ENCODE measurements around the gene ACAA1. TPM values are rescaled to one million over a fixed set of nuclear protein-coding genes. Genes with fewer than 3 reads are reported as not detected.
A peak's percentile ranks its signal among the peaks of the same experiment; 100 is the strongest.
"Not testable (repeated sequence)": the region's sequence is repeated elsewhere in the genome, so short reads cannot be mapped to it uniquely, and the experiment has no call there.

ACAA1 gene
- total RNA-seq, 5 donors from 2014 or later (not counting 1 experiment from before 2014, with no cell fraction given): 70.7 to 97.1 (median 90.8) TPM

DNA sequence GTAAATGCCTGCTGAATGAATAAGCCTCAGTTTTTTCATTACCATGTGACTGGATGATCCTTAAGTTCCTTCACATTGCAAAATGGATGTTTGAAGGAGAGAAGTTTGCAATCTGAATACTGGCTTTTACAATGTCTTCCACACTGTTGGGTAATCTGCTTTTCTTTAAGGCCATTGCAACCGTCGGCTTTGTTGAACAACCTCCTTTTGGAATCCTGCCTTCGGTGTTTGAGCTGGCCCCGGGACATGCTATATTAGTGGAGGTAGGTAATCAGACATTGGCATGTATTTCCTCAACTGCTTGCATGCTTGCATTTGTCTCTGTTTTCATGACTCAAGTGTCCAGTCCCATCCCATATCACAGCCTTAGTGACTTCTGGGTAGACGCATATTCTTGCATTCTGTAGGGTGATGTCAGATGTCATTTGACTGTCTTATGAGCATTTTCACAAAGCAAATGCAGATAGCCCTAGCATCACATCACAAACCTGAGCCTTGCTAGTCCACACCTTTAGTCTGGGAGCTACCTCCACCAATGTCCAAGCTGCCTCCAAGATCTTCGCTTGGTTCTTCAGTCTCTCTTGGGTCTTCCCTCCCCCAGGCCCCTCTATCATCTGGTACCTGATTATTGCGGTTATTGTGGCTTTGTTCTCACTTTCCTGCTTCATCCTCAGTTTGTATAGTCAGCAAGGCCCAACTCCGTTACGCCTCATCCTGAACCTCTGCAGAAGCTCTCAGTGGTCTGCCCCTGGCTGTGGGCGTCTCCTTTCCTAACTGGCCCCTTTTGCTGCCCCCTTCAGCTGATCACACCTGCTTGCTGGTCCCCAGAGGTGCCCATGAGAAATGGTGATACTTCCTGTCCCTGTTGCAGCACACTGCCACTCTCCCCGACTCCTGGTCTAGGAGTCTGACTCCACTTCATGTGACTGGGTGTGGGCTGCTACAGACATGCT is 48.5 kb downstream of the ACAA1 start:
- Mint-ChIP-seq H3K27me3 (no peaks in the 10 kb centered on the region), H3K4me3 (no peak overlapping the region), H3K27ac (peak overlapping the region in 1 of 2 donors; percentile 61), H3K36me3 (peaks cover 9% of the 10 kb centered on the region), H3K9me3 (peaks cover 6 to 11% (median 7%) of the 10 kb centered on the region in 3 donors), H3K4me1 (peaks cover 0 to 13% (median 3%) of the 10 kb centered on the region in 3 donors)
- no peak overlapping the region for H3K27ac ChIP-seq (ENCODE audit: low read length)
- WGBS (ENCODE audit: insufficient coverage): 79% methylated on average over 7 of the region's 11 CpGs
- ChIA-PET CTCF (no interaction called here), POLR2A (interaction anchor here in 1 of 2 donors (0.5 to 0.6 kb wide), 2 partner anchors 379 to 409 kb away, joined by 3 to 4 read pairs; no protein-coding TSS in a partner anchor)
- ATAC-seq (replicated peaks in 1 of 4): no peak
- H3K36me3 ChIP-seq (ENCODE audit: control insufficient read depth in 2 of 2, extremely low read depth in 1 of 2, insufficient read depth in 1 of 2, low read length in 1 of 2): no peaks in the 10 kb centered on the region
- no peaks in the 10 kb centered on the region for H3K27me3 ChIP-seq (replicated peaks in 1 of 2; ENCODE audit: control insufficient read depth in 2 of 2, extremely low read depth in 1 of 2, insufficient read depth in 2 of 2, low read length in 1 of 2)
- no peak overlapping the region for H3K4me3 ChIP-seq (ENCODE audit: control insufficient read depth in 1 of 2, extremely low read depth in 1 of 2, low read length in 1 of 2)
- no peak for DNase-seq
- H3K9me3 ChIP-seq: no peaks in the 10 kb centered on the region
- H3K4me1 ChIP-seq (ENCODE audit: control insufficient read depth in 1 of 2, extremely low read depth in 1 of 2, insufficient read depth in 2 of 2, low read length in 2 of 2): no peaks in the 10 kb centered on the region

DNA sequence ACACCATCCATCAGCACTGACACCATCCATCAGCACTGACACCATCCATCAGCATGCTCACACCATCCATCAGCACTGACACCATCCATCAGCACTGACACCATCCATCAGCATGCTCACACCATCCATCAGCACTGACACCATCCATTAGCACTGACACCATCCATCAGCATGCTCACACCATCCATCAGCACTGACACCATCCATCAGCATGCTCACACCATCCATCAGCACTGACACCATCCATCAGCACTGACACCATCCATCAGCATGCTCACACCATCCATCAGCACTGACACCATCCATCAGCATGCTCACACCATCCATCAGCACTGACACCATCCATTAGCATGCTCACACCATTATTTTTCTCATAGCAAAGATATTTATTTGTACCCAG is 49.6 kb downstream of the ACAA1 start:
- H3K27me3 ChIP-seq (replicated peaks in 1 of 2; ENCODE audit: control insufficient read depth in 2 of 2, extremely low read depth in 1 of 2, insufficient read depth in 2 of 2, low read length in 1 of 2); H3K36me3 ChIP-seq (ENCODE audit: control insufficient read depth in 2 of 2, extremely low read depth in 1 of 2, insufficient read depth in 1 of 2, low read length in 1 of 2); H3K27me3 Mint-ChIP-seq; H3K9me3 ChIP-seq; CTCF ChIA-PET; H3K4me1 ChIP-seq (ENCODE audit: control insufficient read depth in 1 of 2, extremely low read depth in 1 of 2, insufficient read depth in 2 of 2, low read length in 2 of 2); ATAC-seq (replicated peaks in 1 of 4); H3K4me3 Mint-ChIP-seq; H3K27ac Mint-ChIP-seq; H3K4me3 ChIP-seq (ENCODE audit: control insufficient read depth in 1 of 2, extremely low read depth in 1 of 2, low read length in 1 of 2); H3K27ac ChIP-seq (ENCODE audit: low read length); DNase-seq; POLR2A ChIA-PET; H3K36me3 Mint-ChIP-seq: not testable (repeated sequence)
- H3K4me1 Mint-ChIP-seq: peaks cover 0 to 13% (median 3%) of the 10 kb centered on the region in 3 donors
- peaks cover 6 to 11% (median 7%) of the 10 kb centered on the region in 3 donors for H3K9me3 Mint-ChIP-seq

DNA sequence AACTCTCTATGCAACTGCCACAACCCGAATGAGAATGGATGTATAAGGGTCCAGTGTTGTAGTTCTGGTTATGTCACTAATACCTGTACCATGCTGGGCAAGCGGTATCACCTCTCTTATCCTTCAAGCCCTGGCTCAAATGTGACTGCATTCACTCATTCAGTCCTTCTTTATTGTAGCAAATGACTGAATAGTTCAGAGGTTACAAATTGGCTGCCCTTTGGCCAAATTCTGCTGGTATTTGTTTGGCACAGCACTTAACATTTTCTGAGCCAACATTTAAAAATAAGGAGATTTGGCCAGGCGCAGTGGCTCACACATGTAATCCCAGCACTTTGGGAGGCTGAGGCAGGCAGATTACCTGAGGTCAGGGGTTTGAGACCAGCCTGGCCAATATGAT is 50.4 kb downstream of the ACAA1 start:
- no peaks in the 10 kb centered on the region for H3K27me3 ChIP-seq (replicated peaks in 1 of 2; ENCODE audit: control insufficient read depth in 2 of 2, extremely low read depth in 1 of 2, insufficient read depth in 2 of 2, low read length in 1 of 2)
- WGBS (ENCODE audit: insufficient coverage): 100% methylated on average over 1 of the region's 3 CpGs
- H3K9me3 ChIP-seq: no peaks in the 10 kb centered on the region
- peaks cover 9% of the 10 kb centered on the region for H3K36me3 Mint-ChIP-seq
- H3K4me3 Mint-ChIP-seq: no peak overlapping the region
- no peak overlapping the region for H3K4me3 ChIP-seq (ENCODE audit: control insufficient read depth in 1 of 2, extremely low read depth in 1 of 2, low read length in 1 of 2)
- ATAC-seq (replicated peaks in 1 of 4) (no peak), DNase-seq (no peak)
- peaks cover 6 to 11% (median 7%) of the 10 kb centered on the region in 3 donors for H3K9me3 Mint-ChIP-seq
- no peaks in the 10 kb centered on the region for H3K27me3 Mint-ChIP-seq
- ChIA-PET CTCF (no interaction called here), POLR2A (no interaction called here)
- H3K27ac ChIP-seq (ENCODE audit: low read length): no peak overlapping the region
- peaks cover 0 to 13% (median 3%) of the 10 kb centered on the region in 3 donors for H3K4me1 Mint-ChIP-seq
- H3K27ac Mint-ChIP-seq: no peak overlapping the region
- no peaks in the 10 kb centered on the region for H3K4me1 ChIP-seq (ENCODE audit: control insufficient read depth in 1 of 2, extremely low read depth in 1 of 2, insufficient read depth in 2 of 2, low read length in 2 of 2)
- no peaks in the 10 kb centered on the region for H3K36me3 ChIP-seq (ENCODE audit: control insufficient read depth in 2 of 2, extremely low read depth in 1 of 2, insufficient read depth in 1 of 2, low read length in 1 of 2)

DNA sequence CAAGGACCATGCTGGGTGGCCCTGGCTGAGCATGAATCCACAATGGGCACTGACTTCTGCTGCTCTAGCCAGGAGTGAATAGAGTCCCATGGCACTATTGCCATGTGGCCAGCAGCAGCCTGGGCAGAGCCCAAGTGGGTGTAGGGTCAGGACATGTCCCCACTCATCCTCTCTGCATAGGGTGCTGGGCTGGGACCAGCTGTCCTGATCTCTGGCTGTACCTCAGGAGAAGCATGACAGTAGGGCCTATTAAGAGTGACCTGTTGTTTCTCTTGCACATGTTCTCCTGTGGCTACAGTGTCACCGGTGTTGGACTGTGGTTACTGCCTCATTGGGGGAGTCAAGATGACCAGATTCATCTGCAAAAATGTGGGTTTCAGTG is 51.0 kb downstream of the ACAA1 start:
- H3K27ac Mint-ChIP-seq: no peak overlapping the region
- no peak for ATAC-seq (replicated peaks in 1 of 4)

DNA sequence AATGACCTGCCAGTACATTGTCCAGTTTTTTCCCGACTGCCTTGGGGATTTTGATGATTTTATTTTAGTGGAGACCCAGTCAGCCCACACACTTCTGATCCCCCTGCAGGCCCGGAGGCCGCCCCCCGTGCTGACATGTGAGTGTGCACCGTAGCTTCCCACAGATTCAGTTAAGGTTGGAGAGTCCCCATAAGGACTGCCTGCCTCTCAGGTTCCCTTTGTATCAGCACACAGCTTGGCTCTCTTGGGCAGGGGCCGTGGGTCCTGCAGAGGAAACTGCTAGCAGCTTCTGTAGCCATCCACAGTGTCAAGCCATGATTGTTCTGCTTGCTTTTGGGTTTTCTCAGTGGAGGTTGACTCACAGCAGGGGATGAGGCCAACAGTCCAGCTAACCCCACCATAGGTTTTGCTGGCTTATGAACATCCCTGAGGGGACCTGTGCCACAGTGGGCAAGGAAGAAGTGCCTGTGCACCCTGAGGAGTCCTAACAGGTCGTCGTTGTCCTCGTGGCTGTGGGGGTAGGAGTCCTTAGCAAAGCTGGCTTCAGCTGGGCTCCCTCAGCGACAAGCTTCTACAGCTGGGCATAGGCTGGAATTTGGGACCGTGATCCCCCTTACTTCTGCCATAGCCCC is 51.5 kb downstream of the ACAA1 start:
- no peaks in the 10 kb centered on the region for H3K27me3 Mint-ChIP-seq
- peaks cover 0 to 13% (median 3%) of the 10 kb centered on the region in 3 donors for H3K4me1 Mint-ChIP-seq
- H3K27ac Mint-ChIP-seq: peak overlapping the region in 1 of 2 donors; percentile 79
- Histone ChIP-seq H3K27me3 (replicated peaks in 1 of 2; ENCODE audit: control insufficient read depth in 2 of 2, extremely low read depth in 1 of 2, insufficient read depth in 2 of 2, low read length in 1 of 2) (no peaks in the 10 kb centered on the region), H3K36me3 (ENCODE audit: control insufficient read depth in 2 of 2, extremely low read depth in 1 of 2, insufficient read depth in 1 of 2, low read length in 1 of 2) (no peaks in the 10 kb centered on the region), H3K4me1 (ENCODE audit: control insufficient read depth in 1 of 2, extremely low read depth in 1 of 2, insufficient read depth in 2 of 2, low read length in 2 of 2) (no peaks in the 10 kb centered on the region), H3K9me3 (no peaks in the 10 kb centered on the region), H3K27ac (ENCODE audit: low read length) (no peak overlapping the region), H3K4me3 (ENCODE audit: control insufficient read depth in 1 of 2, extremely low read depth in 1 of 2, low read length in 1 of 2) (no peak overlapping the region)
- peaks cover 10% of the 10 kb centered on the region for H3K36me3 Mint-ChIP-seq
- peak in 3 of 4 experiments; percentile 15 to 39 (median 34) for ATAC-seq (replicated peaks in 1 of 4)
- ChIA-PET POLR2A (no interaction called here), CTCF (no interaction called here)
- 89% methylated on average over 6 of the region's 11 CpGs for WGBS (ENCODE audit: insufficient coverage)
- DNase-seq: peak in 2 of 35 experiments; percentile 5 to 11
- peak overlapping the region in 1 of 3 donors; percentile 39 for H3K4me3 Mint-ChIP-seq
- H3K9me3 Mint-ChIP-seq: peaks cover 6 to 13% (median 7%) of the 10 kb centered on the region in 3 donors

More for the DNA sequence above, 51.0 kb downstream of the ACAA1 start:
- CTCF ChIA-PET: no interaction called here
- Histone ChIP-seq H3K9me3 (no peaks in the 10 kb centered on the region), H3K4me1 (ENCODE audit: control insufficient read depth in 1 of 2, extremely low read depth in 1 of 2, insufficient read depth in 2 of 2, low read length in 2 of 2) (no peaks in the 10 kb centered on the region), H3K27me3 (replicated peaks in 1 of 2; ENCODE audit: control insufficient read depth in 2 of 2, extremely low read depth in 1 of 2, insufficient read depth in 2 of 2, low read length in 1 of 2) (no peaks in the 10 kb centered on the region), H3K4me3 (ENCODE audit: control insufficient read depth in 1 of 2, extremely low read depth in 1 of 2, low read length in 1 of 2) (no peak overlapping the region), H3K36me3 (ENCODE audit: control insufficient read depth in 2 of 2, extremely low read depth in 1 of 2, insufficient read depth in 1 of 2, low read length in 1 of 2) (no peaks in the 10 kb centered on the region), H3K27ac (ENCODE audit: low read length) (no peak overlapping the region)
- peaks cover 9% of the 10 kb centered on the region for H3K36me3 Mint-ChIP-seq
- no peaks in the 10 kb centered on the region for H3K27me3 Mint-ChIP-seq
- DNase-seq: no peak
- WGBS (ENCODE audit: insufficient coverage): no CpG with 5 or more reads among the region's 1 CpG
- peaks cover 6 to 11% (median 7%) of the 10 kb centered on the region in 3 donors for H3K9me3 Mint-ChIP-seq
- H3K4me1 Mint-ChIP-seq: peaks cover 0 to 13% (median 3%) of the 10 kb centered on the region in 3 donors
- POLR2A ChIA-PET: no interaction called here
- H3K4me3 Mint-ChIP-seq: no peak overlapping the region

DNA sequence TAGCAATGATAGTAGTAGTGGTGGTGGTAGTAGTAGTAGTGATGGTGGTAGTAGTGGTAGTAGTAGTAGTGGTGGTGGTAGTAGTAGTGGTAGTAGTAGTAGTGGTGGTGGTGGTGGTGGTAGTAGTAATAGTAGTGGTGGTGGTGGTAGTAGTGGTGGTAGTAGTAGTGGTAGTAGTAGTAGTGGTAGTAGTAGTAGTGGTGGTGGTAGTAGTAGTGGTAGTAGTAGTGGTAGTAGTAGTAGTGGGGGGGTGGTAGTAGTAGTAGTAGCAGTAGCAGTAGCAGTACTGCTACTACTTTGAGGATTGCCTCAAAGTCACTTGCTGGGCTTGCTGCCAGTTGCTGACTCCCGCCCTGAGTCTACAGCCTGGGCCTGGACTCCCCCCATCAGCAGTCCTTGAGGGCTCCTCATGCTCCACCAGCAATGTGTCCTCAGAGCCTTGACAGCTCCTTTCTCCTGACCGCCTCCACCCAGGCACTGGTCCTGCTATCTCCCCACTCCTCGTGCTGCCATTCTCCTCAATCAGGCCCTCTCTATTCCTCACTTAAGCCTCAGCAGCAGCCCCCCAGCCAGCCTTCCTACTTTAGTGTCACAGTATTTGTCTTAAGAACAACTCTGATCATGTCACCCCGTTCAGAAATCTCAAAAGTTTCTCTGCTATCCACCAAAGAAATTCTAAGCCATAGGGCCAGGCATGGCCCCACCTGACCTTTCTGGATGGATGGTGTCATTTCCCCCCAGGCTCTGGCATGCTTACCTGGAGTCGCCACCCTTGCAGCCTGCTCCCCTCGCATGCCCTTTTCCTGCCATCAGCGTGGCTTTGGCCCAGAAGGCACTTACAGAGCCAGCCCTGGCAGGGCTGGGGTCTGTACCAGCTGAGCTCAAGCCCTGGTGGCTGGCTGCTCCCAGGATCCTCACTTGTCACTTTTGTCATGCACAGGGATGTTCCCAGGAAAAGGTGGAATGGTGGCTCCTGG is 52.3 kb downstream of the ACAA1 start:
- WGBS (ENCODE audit: insufficient coverage): 74% methylated on average over 7 of the region's 7 CpGs
- no peaks in the 10 kb centered on the region for H3K27me3 ChIP-seq (replicated peaks in 1 of 2; ENCODE audit: control insufficient read depth in 2 of 2, extremely low read depth in 1 of 2, insufficient read depth in 2 of 2, low read length in 1 of 2)
- ChIA-PET POLR2A (no interaction called here), CTCF (no interaction called here)
- Mint-ChIP-seq H3K4me3 (peak overlapping the region in 1 of 3 donors; percentile 39), H3K4me1 (peaks cover 0 to 13% (median 3%) of the 10 kb centered on the region in 3 donors), H3K36me3 (peaks cover 8% of the 10 kb centered on the region), H3K27me3 (no peaks in the 10 kb centered on the region), H3K9me3 (peaks cover 6 to 14% (median 7%) of the 10 kb centered on the region in 3 donors), H3K27ac (peak overlapping the region; percentile 79 to 85)
- peak in 31 of 35 experiments; percentile 8 to 61 (median 38) for DNase-seq
- peak overlapping the region; percentile 11 for H3K27ac ChIP-seq (ENCODE audit: low read length)
- H3K4me3 ChIP-seq (ENCODE audit: control insufficient read depth in 1 of 2, extremely low read depth in 1 of 2, low read length in 1 of 2): no peak overlapping the region
- H3K4me1 ChIP-seq (ENCODE audit: control insufficient read depth in 1 of 2, extremely low read depth in 1 of 2, insufficient read depth in 2 of 2, low read length in 2 of 2): no peaks in the 10 kb centered on the region
- peak in 3 of 4 experiments; percentile 15 to 68 (median 65) for ATAC-seq (replicated peaks in 1 of 4)
- H3K9me3 ChIP-seq: no peaks in the 10 kb centered on the region
- H3K36me3 ChIP-seq (ENCODE audit: control insufficient read depth in 2 of 2, extremely low read depth in 1 of 2, insufficient read depth in 1 of 2, low read length in 1 of 2): no peaks in the 10 kb centered on the region
